ENCODE results near the gene AK5.

GRCh38 chr1:77524038-77524437, 242.2 kb downstream of the AK5 start:
- TF ChIP-seq EZH2 (IDR thresholded peaks at IDR 0.05; ENCODE audit: low read depth, unreplicated experiment) (no peak), POLR2AphosphoS5 (IDR thresholded peaks at IDR 0.05; ENCODE audit: low read depth) (no peak), REST (IDR thresholded peaks at IDR 0.05; ENCODE audit: unreplicated experiment) (no peak)
- TF ChIP-seq, protein P1, sequence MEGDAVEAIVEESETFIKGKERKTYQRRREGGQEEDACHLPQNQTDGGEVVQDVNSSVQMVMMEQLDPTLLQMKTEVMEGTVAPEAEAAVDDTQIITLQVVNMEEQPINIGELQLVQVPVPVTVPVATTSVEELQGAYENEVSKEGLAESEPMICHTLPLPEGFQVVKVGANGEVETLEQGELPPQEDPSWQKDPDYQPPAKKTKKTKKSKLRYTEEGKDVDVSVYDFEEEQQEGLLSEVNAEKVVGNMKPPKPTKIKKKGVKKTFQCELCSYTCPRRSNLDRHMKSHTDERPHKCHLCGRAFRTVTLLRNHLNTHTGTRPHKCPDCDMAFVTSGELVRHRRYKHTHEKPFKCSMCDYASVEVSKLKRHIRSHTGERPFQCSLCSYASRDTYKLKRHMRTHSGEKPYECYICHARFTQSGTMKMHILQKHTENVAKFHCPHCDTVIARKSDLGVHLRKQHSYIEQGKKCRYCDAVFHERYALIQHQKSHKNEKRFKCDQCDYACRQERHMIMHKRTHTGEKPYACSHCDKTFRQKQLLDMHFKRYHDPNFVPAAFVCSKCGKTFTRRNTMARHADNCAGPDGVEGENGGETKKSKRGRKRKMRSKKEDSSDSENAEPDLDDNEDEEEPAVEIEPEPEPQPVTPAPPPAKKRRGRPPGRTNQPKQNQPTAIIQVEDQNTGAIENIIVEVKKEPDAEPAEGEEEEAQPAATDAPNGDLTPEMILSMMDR (conservative IDR thresholded peaks at IDR 0.05; ENCODE audit: low read depth in 2 of 2), result no peak

Data from GM23338 (cell line).